Testis (tissue), 3 donors: ENCODE results near the gene PSMD6. TPM values are rescaled to one million over a fixed set of nuclear protein-coding genes. Genes with fewer than 3 reads are reported as not detected.

Experiments
- DNase-seq: peaks from one replicate; pipeline ENCODE4 v3.0.0-alpha.2; 2019
- H3K27ac ChIP-seq, 2 donors: fragments of 200-600 bp; sonication (generic); one replicate each; pipeline ENCODE4 v1.5.1; 2019
- H3K27me3 ChIP-seq: fragments of 200-600 bp; sonication (generic); one replicate; pipeline ENCODE4 v1.5.1; 2019
- H3K36me3 ChIP-seq: fragments of 200-600 bp; sonication (generic); one replicate; pipeline ENCODE4 v1.5.1; 2017; ENCODE audit warnings: low read depth; ENCODE audit errors: missing control alignments
- H3K4me1 ChIP-seq: fragments of 200-600 bp; sonication (generic); one replicate; pipeline ENCODE4 v1.5.1; 2019
- H3K4me3 ChIP-seq, 2 donors: fragments of 200-600 bp; sonication (generic); one replicate each; pipeline ENCODE4 v1.5.1; 2017 to 2019
- H3K9me3 ChIP-seq: fragments of 200-600 bp; sonication (generic); one replicate; pipeline ENCODE4 v1.5.1; 2017
- POLR2A ChIP-seq: fragments of 450-650 bp; IDR thresholded peaks from one replicate; pipeline ENCODE4 v1.6.1; 2017; ENCODE audit warnings: antibody characterized with exemption, mild to moderate bottlenecking, moderate library complexity
- WGBS, 2 donors: methylation state at CpG; one replicate each; pipeline ENCODE4 v1.1.5; 2018; 5-methylcytosine and 5-hydroxymethylcytosine counted together
- intact Hi-C: fragments of 100-400 bp; cut with DNase I; formaldehyde crosslinking; loops from one replicate; pipeline ENCODE4 v1.15.1; 2023; ENCODE audit warnings: low total_unique reads
- polyA plus RNA-seq: library from polyadenylated mRNA; stranded (reverse); fragments of 350-450 nt; fragmentation: Illumina TruSeq; extraction: RNeasy Lipid Tissue Mini Kit (QIAGEN cat#74804); gene quantifications from one replicate; pipeline ENCODE4 v1.2.3, GENCODE V29; 2014; ENCODE audit warnings: low read depth, low replicate concordance; ENCODE audit not compliant: insufficient read depth
- total RNA-seq, 2 donors: library from RNA; depleted of rRNA; stranded (reverse); fragments of >200 nt; gene quantifications; one replicate each; pipeline ENCODE4 v1.2.3, GENCODE V29; 2016
- TF ChIP-seq, protein P1 (sequence below), 3 experiments: fragments of 450-650 bp in 2 of 3; fragments of 200-600 bp in 1 of 3; sonication (generic) in 1 of 3; IDR thresholded peaks; one replicate each; pipeline ENCODE4 v1.5.1; 2016 to 2019; ENCODE audit warnings: antibody characterized with exemption in 3 of 3, mild to moderate bottlenecking in 2 of 3, moderate library complexity in 1 of 3

PSMD6 gene
- total and polyA plus RNA-seq, 3 donors from 2014 or later: 105 to 249 (median 128) TPM

DNA sequence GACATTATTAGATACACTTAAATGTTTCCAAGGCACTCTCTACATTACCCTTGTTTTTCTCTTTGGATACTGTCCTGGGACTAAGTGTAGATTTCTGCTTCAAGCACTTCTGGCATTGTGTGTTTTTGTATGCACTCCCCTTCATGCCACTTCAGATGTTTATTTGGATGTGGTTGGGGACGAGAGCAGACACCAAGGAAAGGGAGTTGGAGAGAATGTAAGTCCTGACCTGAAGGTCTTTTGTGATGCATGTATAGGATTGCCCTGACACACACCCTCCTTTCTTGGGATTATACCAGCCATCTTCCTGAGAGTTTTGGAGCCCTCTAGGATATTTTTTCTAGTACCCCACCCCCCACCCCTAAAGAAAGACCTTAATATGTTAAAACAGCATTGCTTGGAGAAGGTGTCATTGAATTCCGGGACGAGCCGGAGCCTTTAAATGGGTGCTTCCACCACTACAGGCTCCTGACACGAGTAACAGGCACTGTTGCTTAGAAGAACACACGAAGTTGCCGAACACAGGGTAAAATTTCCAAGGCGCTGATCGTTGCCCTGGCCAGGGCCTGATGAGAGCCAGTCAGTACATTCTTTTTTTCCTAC is 22.7 kb downstream of the PSMD6 start:
- Histone ChIP-seq H3K4me1 (no peaks in the 10 kb centered on the region), H3K9me3 (no peaks in the 10 kb centered on the region), H3K36me3 (no peaks in the 10 kb centered on the region), H3K27ac (no peak overlapping the region), H3K4me3 (no peak overlapping the region), H3K27me3 (no peaks in the 10 kb centered on the region)
- TF ChIP-seq POLR2A: no peak
- TF ChIP-seq, protein P1, sequence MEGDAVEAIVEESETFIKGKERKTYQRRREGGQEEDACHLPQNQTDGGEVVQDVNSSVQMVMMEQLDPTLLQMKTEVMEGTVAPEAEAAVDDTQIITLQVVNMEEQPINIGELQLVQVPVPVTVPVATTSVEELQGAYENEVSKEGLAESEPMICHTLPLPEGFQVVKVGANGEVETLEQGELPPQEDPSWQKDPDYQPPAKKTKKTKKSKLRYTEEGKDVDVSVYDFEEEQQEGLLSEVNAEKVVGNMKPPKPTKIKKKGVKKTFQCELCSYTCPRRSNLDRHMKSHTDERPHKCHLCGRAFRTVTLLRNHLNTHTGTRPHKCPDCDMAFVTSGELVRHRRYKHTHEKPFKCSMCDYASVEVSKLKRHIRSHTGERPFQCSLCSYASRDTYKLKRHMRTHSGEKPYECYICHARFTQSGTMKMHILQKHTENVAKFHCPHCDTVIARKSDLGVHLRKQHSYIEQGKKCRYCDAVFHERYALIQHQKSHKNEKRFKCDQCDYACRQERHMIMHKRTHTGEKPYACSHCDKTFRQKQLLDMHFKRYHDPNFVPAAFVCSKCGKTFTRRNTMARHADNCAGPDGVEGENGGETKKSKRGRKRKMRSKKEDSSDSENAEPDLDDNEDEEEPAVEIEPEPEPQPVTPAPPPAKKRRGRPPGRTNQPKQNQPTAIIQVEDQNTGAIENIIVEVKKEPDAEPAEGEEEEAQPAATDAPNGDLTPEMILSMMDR (IDR thresholded peaks at IDR 0.05): no peak
- intact Hi-C loops: no loop called here
- DNase-seq: no peak
- 85 to 93% methylated on average over 9 of the region's 9 CpGs for WGBS, 2 donors

DNA sequence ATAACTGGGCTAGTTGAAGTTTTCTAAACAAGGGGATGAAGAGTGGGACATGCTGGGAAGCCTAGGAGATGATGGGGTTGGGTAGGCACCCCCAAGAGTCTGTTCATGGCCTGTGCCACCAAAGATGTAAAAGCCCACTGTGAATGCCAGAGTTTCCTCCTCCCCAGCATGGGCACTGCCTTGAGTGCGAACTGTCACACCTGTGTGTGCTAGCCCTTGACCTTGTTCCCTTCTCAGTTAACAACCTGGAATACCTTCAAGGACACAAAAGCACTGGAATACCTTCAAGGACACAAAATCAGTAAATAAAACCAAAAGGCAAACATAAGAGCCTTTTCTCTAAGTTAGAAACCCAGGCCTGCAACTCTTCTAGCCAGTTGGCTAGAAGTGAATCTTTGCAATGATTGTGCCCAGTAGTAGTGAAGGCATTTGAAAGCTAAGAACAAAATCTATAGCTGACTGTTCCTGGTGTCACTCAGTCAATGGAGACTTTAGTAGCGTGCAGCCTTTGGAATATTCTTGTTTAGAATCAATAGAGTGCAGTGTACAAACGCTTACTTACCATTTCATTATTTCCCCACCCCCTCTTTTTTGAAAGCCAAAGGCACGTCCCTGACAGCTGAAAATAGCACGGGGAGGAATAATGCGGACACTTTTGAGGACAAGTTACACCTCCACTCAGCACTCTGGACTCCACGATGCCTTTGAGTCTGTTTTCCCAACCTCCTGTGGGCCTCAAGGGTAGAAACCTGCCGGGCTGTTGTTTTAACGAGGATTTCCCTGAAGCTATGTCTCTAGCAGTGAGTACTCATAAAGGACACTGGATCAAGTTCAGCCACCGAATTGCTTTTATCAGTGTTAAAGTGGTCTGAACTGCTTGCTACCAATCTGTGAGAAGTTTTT is 24.2 kb downstream of the PSMD6 start:
- H3K36me3 ChIP-seq: no peaks in the 10 kb centered on the region

DNA sequence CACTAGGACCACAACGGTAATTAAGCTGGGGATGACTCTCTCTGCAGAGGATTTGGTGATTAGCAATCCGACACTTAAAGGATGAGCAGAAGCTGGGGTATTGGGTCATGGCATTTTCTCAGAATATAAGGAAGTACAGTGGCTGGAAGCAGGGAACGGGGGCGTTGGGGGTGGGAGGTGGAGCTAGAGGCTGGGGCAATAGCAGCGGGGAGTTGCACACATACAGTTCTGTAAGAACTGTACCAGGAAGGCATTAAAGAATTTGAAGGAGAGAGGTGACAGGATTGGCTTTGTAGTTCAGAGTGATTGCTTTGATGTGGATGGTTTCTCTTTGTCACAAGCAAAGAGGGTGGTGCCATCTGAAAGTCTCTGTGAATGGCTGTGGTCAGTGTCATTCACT is 28.2 kb downstream of the PSMD6 start:
- Histone ChIP-seq H3K36me3 (no peaks in the 10 kb centered on the region), H3K27me3 (no peaks in the 10 kb centered on the region), H3K4me1 (no peaks in the 10 kb centered on the region), H3K27ac (no peak overlapping the region), H3K4me3 (no peak overlapping the region), H3K9me3 (no peaks in the 10 kb centered on the region)
- DNase-seq: no peak
- 86 to 90% methylated on average over 5 of the region's 5 CpGs for WGBS, 2 donors
- intact Hi-C loops: no loop called here
- TF ChIP-seq, protein P1 (IDR thresholded peaks at IDR 0.05): no peak
- no peak for TF ChIP-seq POLR2A

More for the DNA sequence above, 24.2 kb downstream of the PSMD6 start:
- intact Hi-C loops: no loop called here
- Histone ChIP-seq H3K27ac (no peak overlapping the region), H3K27me3 (no peaks in the 10 kb centered on the region), H3K9me3 (no peaks in the 10 kb centered on the region), H3K4me3 (no peak overlapping the region), H3K4me1 (no peaks in the 10 kb centered on the region)
- DNase-seq: no peak
- 50% methylated on average over 10 of the region's 10 CpGs for WGBS, 2 donors
- TF ChIP-seq, protein P1 (IDR thresholded peaks at IDR 0.05): no peak
- TF ChIP-seq POLR2A: no peak

DNA sequence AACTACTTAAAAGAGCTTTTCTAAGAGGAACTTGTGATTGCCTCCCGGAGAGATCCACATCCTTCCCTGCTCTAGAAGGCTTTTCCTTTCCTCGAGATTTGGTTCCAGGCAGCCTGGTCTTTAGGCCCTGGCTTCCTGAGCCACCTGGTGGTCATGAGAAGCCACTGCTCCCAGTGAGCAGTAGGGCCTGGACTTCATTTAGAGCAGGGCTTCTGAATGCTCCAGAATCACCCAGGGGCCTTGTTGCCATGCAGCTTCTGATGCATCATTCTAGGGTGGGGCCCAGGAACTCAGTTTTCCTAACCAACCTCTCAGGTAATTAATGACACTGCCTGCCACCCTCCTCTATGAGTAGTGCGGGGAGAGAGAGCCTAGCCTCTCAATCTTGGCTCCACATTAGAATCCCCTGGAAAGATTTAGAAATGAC is 29.6 kb downstream of the PSMD6 start:
- intact Hi-C loops: no loop called here
- no peak for TF ChIP-seq POLR2A
- TF ChIP-seq, protein P1 (IDR thresholded peaks at IDR 0.05): peak; percentile 64 to 88 (median 74)

More for the DNA sequence above, 29.6 kb downstream of the PSMD6 start:
- Histone ChIP-seq H3K4me3 (no peak overlapping the region), H3K4me1 (no peaks in the 10 kb centered on the region), H3K27me3 (no peaks in the 10 kb centered on the region), H3K9me3 (no peaks in the 10 kb centered on the region), H3K27ac (no peak overlapping the region), H3K36me3 (no peaks in the 10 kb centered on the region)
- WGBS, 2 donors: 41 to 50% methylated on average over 3 of the region's 3 CpGs
- peak; percentile 75 for DNase-seq
